ENCODE data around the gene HMG20B.

GRCh38 chr19:3546119-3546518 lies 26.6 kb upstream of the HMG20B start:
- TF ChIP-seq EZH2phosphoT487 (IDR thresholded peaks at IDR 0.05) (no peak), CTCF (IDR thresholded peaks at IDR 0.05) (no peak)
